ENCODE data around the gene SLC33A1. TPM values are rescaled to one million over a fixed set of nuclear protein-coding genes. Genes with fewer than 3 reads are reported as not detected.

The SLC33A1 gene
- total and polyA plus RNA-seq, 2 experiments from 2014 or later = 12.5 to 33.5 TPM

DNA sequence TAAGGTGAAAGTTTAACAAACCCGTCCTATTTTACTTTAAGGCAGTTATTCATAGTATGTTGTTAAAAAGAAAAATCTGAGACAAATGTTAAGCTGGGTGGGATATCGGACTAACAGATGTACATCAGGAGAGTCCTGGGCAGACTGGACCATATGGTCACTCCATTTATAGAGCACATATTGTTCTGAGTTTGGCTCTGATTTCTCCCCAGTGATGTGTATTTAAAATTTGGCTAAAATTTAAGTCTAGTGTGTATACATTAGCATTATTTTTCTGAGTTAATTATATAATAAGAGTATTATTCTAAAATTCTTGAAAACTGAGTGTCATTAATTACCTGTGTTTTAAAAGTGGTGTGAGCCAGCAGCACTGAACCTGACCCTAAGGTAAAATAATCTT, 22.3 kb upstream of the SLC33A1 start (continued):
- TF ChIP-seq, protein P1, sequence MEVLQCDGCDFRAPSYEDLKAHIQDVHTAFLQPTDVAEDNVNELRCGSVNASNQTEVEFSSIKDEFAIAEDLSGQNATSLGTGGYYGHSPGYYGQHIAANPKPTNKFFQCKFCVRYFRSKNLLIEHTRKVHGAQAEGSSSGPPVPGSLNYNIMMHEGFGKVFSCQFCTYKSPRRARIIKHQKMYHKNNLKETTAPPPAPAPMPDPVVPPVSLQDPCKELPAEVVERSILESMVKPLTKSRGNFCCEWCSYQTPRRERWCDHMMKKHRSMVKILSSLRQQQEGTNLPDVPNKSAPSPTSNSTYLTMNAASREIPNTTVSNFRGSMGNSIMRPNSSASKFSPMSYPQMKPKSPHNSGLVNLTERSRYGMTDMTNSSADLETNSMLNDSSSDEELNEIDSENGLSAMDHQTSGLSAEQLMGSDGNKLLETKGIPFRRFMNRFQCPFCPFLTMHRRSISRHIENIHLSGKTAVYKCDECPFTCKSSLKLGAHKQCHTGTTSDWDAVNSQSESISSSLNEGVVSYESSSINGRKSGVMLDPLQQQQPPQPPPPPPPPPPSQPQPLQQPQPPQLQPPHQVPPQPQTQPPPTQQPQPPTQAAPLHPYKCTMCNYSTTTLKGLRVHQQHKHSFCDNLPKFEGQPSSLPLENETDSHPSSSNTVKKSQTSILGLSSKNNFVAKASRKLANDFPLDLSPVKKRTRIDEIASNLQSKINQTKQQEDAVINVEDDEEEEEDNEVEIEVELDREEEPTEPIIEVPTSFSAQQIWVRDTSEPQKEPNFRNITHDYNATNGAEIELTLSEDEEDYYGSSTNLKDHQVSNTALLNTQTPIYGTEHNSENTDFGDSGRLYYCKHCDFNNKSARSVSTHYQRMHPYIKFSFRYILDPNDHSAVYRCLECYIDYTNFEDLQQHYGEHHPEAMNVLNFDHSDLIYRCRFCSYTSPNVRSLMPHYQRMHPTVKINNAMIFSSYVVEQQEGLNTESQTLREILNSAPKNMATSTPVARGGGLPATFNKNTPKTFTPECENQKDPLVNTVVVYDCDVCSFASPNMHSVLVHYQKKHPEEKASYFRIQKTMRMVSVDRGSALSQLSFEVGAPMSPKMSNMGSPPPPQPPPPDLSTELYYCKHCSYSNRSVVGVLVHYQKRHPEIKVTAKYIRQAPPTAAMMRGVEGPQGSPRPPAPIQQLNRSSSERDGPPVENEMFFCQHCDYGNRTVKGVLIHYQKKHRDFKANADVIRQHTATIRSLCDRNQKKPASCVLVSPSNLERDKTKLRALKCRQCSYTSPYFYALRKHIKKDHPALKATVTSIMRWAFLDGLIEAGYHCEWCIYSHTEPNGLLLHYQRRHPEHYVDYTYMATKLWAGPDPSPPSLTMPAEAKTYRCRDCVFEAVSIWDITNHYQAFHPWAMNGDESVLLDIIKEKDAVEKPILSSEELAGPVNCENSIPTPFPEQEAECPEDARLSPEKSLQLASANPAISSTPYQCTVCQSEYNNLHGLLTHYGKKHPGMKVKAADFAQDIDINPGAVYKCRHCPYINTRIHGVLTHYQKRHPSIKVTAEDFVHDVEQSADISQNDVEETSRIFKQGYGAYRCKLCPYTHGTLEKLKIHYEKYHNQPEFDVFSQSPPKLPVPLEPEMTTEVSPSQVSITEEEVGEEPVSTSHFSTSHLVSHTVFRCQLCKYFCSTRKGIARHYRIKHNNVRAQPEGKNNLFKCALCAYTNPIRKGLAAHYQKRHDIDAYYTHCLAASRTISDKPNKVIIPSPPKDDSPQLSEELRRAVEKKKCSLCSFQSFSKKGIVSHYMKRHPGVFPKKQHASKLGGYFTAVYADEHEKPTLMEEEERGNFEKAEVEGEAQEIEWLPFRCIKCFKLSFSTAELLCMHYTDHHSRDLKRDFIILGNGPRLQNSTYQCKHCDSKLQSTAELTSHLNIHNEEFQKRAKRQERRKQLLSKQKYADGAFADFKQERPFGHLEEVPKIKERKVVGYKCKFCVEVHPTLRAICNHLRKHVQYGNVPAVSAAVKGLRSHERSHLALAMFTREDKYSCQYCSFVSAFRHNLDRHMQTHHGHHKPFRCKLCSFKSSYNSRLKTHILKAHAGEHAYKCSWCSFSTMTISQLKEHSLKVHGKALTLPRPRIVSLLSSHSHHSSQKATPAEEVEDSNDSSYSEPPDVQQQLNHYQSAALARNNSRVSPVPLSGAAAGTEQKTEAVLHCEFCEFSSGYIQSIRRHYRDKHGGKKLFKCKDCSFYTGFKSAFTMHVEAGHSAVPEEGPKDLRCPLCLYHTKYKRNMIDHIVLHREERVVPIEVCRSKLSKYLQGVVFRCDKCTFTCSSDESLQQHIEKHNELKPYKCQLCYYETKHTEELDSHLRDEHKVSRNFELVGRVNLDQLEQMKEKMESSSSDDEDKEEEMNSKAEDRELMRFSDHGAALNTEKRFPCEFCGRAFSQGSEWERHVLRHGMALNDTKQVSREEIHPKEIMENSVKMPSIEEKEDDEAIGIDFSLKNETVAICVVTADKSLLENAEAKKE (CRISPR knock-in tag; IDR thresholded peaks at IDR 0.05) = no peak
- TF ChIP-seq JUNB (IDR thresholded peaks at IDR 0.05; ENCODE audit: unreplicated experiment) (no peak), POLR2AphosphoS5 (IDR thresholded peaks at IDR 0.05; ENCODE audit: low read depth) (no peak)

DNA sequence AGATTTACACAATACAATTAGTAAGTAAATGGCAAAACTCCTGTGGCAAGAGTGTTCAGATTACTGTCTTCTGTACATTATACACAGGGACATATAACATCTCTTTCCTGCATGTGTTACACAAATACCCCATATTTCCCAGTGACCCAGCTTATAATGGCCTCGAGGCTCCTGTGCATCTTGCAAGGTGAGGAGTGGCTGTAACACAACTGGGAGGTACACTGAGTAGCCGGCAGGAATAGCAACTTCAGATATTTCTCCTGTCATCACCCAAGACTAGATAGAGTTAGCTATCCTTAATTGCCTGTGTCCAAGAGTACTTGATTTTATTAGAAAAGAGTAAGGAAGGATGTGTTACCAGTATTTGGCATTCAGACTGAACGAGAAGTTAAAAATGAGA, 21.8 kb upstream of the SLC33A1 start:
- no peak overlapping the region for H2AFZ ChIP-seq
- Mint-ChIP-seq H3K27ac (peak overlapping the region; percentile 7; the same call in 1 of the 2 replicates), H3K36me3 (ENCODE audit: low read depth) (peaks cover 5% of the 10 kb centered on the region; the same call in 1 of the 3 replicates), H3K4me1 (peaks cover 52% of the 10 kb centered on the region), H3K4me3 (no peak overlapping the region), H3K27me3 (ENCODE audit: insufficient read depth, low read depth, poor library complexity) (peaks cover 8% of the 10 kb centered on the region), H3K9me3 (no peaks in the 10 kb centered on the region; the same call in 2 of the 3 replicates)
- H3K27me3 ChIP-seq (ENCODE audit: insufficient read depth) = no peaks in the 10 kb centered on the region
- no peak for DNase-seq (ENCODE audit: low spot score)
- peaks cover 17% of the 10 kb centered on the region for H3K4me1 ChIP-seq (ENCODE audit: insufficient read depth)
- H3K4me3 ChIP-seq = no peak overlapping the region
- H3K9me2 ChIP-seq (ENCODE audit: insufficient read depth) = no peaks in the 10 kb centered on the region
- peaks cover 38% of the 10 kb centered on the region for H4K20me1 ChIP-seq (replicated peaks; ENCODE audit: insufficient read depth)
- ATAC-seq = no peak
- peaks cover 99% of the 10 kb centered on the region for H3K79me2 ChIP-seq (replicated peaks; ENCODE audit: insufficient read depth)
- no peaks in the 10 kb centered on the region for H3K36me3 ChIP-seq (ENCODE audit: insufficient read depth)
- no peak overlapping the region for H3K4me2 ChIP-seq
- H3K27ac ChIP-seq (ENCODE audit: low read depth) = no peak overlapping the region
- no peaks in the 10 kb centered on the region; the same call in 1 of the 2 replicates for H3F3A ChIP-seq (replicated peaks; ENCODE audit: low read depth)
- TF ChIP-seq, protein P2, sequence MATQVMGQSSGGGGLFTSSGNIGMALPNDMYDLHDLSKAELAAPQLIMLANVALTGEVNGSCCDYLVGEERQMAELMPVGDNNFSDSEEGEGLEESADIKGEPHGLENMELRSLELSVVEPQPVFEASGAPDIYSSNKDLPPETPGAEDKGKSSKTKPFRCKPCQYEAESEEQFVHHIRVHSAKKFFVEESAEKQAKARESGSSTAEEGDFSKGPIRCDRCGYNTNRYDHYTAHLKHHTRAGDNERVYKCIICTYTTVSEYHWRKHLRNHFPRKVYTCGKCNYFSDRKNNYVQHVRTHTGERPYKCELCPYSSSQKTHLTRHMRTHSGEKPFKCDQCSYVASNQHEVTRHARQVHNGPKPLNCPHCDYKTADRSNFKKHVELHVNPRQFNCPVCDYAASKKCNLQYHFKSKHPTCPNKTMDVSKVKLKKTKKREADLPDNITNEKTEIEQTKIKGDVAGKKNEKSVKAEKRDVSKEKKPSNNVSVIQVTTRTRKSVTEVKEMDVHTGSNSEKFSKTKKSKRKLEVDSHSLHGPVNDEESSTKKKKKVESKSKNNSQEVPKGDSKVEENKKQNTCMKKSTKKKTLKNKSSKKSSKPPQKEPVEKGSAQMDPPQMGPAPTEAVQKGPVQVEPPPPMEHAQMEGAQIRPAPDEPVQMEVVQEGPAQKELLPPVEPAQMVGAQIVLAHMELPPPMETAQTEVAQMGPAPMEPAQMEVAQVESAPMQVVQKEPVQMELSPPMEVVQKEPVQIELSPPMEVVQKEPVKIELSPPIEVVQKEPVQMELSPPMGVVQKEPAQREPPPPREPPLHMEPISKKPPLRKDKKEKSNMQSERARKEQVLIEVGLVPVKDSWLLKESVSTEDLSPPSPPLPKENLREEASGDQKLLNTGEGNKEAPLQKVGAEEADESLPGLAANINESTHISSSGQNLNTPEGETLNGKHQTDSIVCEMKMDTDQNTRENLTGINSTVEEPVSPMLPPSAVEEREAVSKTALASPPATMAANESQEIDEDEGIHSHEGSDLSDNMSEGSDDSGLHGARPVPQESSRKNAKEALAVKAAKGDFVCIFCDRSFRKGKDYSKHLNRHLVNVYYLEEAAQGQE (IDR thresholded peaks at IDR 0.05; ENCODE audit: unreplicated experiment) = no peak
- no peak for TF ChIP-seq ZNF114 (CRISPR knock-in tag; IDR thresholded peaks at IDR 0.05)
- TF ChIP-seq EZH2phosphoT487 (IDR thresholded peaks at IDR 0.05; ENCODE audit: unreplicated experiment) = no peak
- TF ChIP-seq, protein P3, sequence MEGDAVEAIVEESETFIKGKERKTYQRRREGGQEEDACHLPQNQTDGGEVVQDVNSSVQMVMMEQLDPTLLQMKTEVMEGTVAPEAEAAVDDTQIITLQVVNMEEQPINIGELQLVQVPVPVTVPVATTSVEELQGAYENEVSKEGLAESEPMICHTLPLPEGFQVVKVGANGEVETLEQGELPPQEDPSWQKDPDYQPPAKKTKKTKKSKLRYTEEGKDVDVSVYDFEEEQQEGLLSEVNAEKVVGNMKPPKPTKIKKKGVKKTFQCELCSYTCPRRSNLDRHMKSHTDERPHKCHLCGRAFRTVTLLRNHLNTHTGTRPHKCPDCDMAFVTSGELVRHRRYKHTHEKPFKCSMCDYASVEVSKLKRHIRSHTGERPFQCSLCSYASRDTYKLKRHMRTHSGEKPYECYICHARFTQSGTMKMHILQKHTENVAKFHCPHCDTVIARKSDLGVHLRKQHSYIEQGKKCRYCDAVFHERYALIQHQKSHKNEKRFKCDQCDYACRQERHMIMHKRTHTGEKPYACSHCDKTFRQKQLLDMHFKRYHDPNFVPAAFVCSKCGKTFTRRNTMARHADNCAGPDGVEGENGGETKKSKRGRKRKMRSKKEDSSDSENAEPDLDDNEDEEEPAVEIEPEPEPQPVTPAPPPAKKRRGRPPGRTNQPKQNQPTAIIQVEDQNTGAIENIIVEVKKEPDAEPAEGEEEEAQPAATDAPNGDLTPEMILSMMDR (conservative IDR thresholded peaks at IDR 0.05; ENCODE audit: low read depth in 2 of 2) = no peak
- TF ChIP-seq STAT1 (IDR thresholded peaks at IDR 0.05; ENCODE audit: unreplicated experiment) = no peak
- no peak for TF ChIP-seq NANOG (IDR thresholded peaks at IDR 0.05; ENCODE audit: borderline replicate concordance)
- no peak for TF ChIP-seq CREB1 (CRISPR knock-in tag; IDR thresholded peaks at IDR 0.05; ENCODE audit: low read depth)
- TF ChIP-seq JUNB (IDR thresholded peaks at IDR 0.05; ENCODE audit: unreplicated experiment) = no peak
- TF ChIP-seq POLR2AphosphoS5 (IDR thresholded peaks at IDR 0.05; ENCODE audit: low read depth) = no peak
- no peak for TF ChIP-seq EZH2 (IDR thresholded peaks at IDR 0.05; ENCODE audit: low read depth, unreplicated experiment)
- TF ChIP-seq, protein P4, sequence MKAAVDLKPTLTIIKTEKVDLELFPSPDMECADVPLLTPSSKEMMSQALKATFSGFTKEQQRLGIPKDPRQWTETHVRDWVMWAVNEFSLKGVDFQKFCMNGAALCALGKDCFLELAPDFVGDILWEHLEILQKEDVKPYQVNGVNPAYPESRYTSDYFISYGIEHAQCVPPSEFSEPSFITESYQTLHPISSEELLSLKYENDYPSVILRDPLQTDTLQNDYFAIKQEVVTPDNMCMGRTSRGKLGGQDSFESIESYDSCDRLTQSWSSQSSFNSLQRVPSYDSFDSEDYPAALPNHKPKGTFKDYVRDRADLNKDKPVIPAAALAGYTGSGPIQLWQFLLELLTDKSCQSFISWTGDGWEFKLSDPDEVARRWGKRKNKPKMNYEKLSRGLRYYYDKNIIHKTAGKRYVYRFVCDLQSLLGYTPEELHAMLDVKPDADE (IDR thresholded peaks at IDR 0.05) = no peak

All from GM23338 (cell line).